ENCODE measurements around the gene LIME1. TPM values are rescaled to one million over a fixed set of nuclear protein-coding genes. Genes with fewer than 3 reads are reported as not detected.

Gene LIME1
- total and polyA plus RNA-seq, 9 of the 15 experiments (the other 6 are each of a cell fraction or from before 2014, with no cell fraction given), result 0.11 to 17.1 (median 2.8) TPM; not detected in 2

DNA sequence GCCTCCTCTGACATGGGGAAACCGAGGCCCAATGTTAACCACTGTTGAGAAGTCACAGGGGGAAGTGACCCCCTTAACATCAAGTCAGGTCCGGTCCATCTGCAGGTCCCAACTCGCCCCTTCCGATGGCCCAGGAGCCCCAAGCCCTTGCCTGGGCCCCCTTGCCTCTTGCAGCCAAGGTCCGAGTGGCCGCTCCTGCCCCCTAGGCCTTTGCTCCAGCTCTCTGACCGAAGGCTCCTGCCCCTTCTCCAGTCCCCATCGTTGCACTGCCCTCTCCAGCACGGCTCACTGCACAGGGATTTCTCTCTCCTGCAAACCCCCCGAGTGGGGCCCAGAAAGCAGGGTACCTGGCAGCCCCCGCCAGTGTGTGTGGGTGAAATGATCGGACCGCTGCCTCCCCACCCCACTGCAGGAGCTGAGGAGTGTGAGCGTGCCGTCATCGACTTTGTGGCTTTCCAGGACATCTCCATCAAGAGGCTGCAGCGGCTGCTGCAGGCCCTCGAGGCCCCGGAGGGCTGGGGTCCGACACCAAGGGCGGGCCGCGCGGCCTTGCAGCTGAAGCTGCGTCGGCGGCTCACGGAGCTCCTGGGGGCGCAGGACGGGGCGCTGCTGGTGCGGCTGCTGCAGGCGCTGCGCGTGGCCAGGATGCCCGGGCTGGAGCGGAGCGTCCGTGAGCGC is 38.5 kb upstream of the LIME1 start (continued):
- peak; percentile 80 for TF ChIP-seq POLR2G (IDR thresholded peaks at IDR 0.05; ENCODE audit: low read depth, low read length)
- TF ChIP-seq ZNF384 (IDR thresholded peaks at IDR 0.05; ENCODE audit: low read depth, low read length), result no peak
- peak; percentile 43 for TF ChIP-seq PCBP1 (IDR thresholded peaks at IDR 0.05; ENCODE audit: low read depth, low read length, poor library complexity, severe bottlenecking)
- TF ChIP-seq NFRKB (IDR thresholded peaks at IDR 0.05; ENCODE audit: low read depth), result no peak
- TF ChIP-seq, protein P1, sequence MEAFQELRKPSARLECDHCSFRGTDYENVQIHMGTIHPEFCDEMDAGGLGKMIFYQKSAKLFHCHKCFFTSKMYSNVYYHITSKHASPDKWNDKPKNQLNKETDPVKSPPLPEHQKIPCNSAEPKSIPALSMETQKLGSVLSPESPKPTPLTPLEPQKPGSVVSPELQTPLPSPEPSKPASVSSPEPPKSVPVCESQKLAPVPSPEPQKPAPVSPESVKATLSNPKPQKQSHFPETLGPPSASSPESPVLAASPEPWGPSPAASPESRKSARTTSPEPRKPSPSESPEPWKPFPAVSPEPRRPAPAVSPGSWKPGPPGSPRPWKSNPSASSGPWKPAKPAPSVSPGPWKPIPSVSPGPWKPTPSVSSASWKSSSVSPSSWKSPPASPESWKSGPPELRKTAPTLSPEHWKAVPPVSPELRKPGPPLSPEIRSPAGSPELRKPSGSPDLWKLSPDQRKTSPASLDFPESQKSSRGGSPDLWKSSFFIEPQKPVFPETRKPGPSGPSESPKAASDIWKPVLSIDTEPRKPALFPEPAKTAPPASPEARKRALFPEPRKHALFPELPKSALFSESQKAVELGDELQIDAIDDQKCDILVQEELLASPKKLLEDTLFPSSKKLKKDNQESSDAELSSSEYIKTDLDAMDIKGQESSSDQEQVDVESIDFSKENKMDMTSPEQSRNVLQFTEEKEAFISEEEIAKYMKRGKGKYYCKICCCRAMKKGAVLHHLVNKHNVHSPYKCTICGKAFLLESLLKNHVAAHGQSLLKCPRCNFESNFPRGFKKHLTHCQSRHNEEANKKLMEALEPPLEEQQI (IDR thresholded peaks at IDR 0.05), result no peak
- no peak for TF ChIP-seq MEIS2 (IDR thresholded peaks at IDR 0.05; ENCODE audit: partially characterized antibody)
- peak; percentile 76 for TF ChIP-seq POLR2AphosphoS2 (IDR thresholded peaks at IDR 0.05; ENCODE audit: low read length)
- no peak for TF ChIP-seq NEUROD1 (IDR thresholded peaks at IDR 0.05; ENCODE audit: borderline replicate concordance, low read depth, low read length, partially characterized antibody)
- 0 out of 2 replicates have a peak, but pooled peaks have one; percentile 4 for TF ChIP-seq HNRNPUL1 (IDR thresholded peaks at IDR 0.05; ENCODE audit: low read length)
- no peak for TF ChIP-seq ZNF507 (tag; conservative IDR thresholded peaks at IDR 0.05)
- TF ChIP-seq KDM2B (CRISPR knock-in tag; IDR thresholded peaks at IDR 0.05), result no peak
- TF ChIP-seq ZNF644 (tag; IDR thresholded peaks at IDR 0.05; ENCODE audit: low read depth), result no peak
- TF ChIP-seq RBM34 (IDR thresholded peaks at IDR 0.05; ENCODE audit: borderline replicate concordance, insufficient read depth, low read length), result no peak
- TF ChIP-seq, protein P2, sequence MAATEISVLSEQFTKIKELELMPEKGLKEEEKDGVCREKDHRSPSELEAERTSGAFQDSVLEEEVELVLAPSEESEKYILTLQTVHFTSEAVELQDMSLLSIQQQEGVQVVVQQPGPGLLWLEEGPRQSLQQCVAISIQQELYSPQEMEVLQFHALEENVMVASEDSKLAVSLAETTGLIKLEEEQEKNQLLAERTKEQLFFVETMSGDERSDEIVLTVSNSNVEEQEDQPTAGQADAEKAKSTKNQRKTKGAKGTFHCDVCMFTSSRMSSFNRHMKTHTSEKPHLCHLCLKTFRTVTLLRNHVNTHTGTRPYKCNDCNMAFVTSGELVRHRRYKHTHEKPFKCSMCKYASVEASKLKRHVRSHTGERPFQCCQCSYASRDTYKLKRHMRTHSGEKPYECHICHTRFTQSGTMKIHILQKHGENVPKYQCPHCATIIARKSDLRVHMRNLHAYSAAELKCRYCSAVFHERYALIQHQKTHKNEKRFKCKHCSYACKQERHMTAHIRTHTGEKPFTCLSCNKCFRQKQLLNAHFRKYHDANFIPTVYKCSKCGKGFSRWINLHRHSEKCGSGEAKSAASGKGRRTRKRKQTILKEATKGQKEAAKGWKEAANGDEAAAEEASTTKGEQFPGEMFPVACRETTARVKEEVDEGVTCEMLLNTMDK (IDR thresholded peaks at IDR 0.05; ENCODE audit: borderline replicate concordance, insufficient read depth, low read depth, low read length, poor library complexity, severe bottlenecking), result no peak
